WTC11 (cell line): ENCODE data around the gene CLCN7. TPM values are rescaled to one million over a fixed set of nuclear protein-coding genes. Genes with fewer than 3 reads are reported as not detected.

Experiments
- ATAC-seq: fragments of 200-7000 bp; cut with Tn5 transposase; 2 replicates; pipeline ENCODE4 v1.10.0; 2021; ENCODE audit warnings: mild to moderate bottlenecking, moderate library complexity
- CTCF ChIA-PET: fragments of 300-600 bp; sonication (Branson Sonifier 250); formaldehyde crosslinking; loops from one replicate; lab custom pipeline; 2021; ENCODE audit warnings: antibody characterized with exemption; lab: Charles Lee
- POLR2A ChIA-PET: fragments of 350-600 bp; sonication (Branson Sonifier 250); formaldehyde crosslinking; loops from one replicate; lab custom pipeline; 2021; ENCODE audit warnings: antibody characterized with exemption; lab: Charles Lee
- DNase-seq: peaks from one replicate; pipeline ENCODE4 v3.0.0; 2021; ENCODE audit warnings: low spot score
- H3K27ac Mint-ChIP-seq: 2 replicates; pipeline ENCODE4 v1.8.0; 2021; ENCODE audit warnings: mixed read lengths
- H3K27me3 Mint-ChIP-seq: 2 replicates; pipeline ENCODE4 v1.8.0; 2021; ENCODE audit warnings: low read depth, mild to moderate bottlenecking, moderate library complexity, mixed read lengths
- H3K36me3 Mint-ChIP-seq: 2 replicates; pipeline ENCODE4 v1.8.0; 2021; ENCODE audit warnings: mixed read lengths
- H3K4me1 Mint-ChIP-seq: 2 replicates; pipeline ENCODE4 v1.8.0; 2022; ENCODE audit warnings: mixed read lengths
- H3K4me3 Mint-ChIP-seq: 2 replicates; pipeline ENCODE4 v1.8.0; 2021; ENCODE audit warnings: mild to moderate bottlenecking, moderate library complexity, mixed read lengths
- H3K9me3 Mint-ChIP-seq: 2 replicates; pipeline ENCODE4 v1.8.0; 2021; ENCODE audit warnings: mixed read lengths
- AR ChIP-seq: fragments of 250-450 bp; sonication (Bioruptor Pico); IDR thresholded peaks from 2 replicates; pipeline ENCODE4 v1.9.0; 2021; ENCODE audit warnings: mild to moderate bottlenecking
- ATF1 ChIP-seq: sonication (generic); formaldehyde crosslinking; IDR thresholded peaks from 2 replicates; pipeline ENCODE4 v1.8.1; 2023; ENCODE audit warnings: mild to moderate bottlenecking, moderate library complexity, missing genetic modification reagents
- CREB1 ChIP-seq: sonication (generic); formaldehyde crosslinking; IDR thresholded peaks from 2 replicates; pipeline ENCODE4 v1.8.0; 2023; ENCODE audit warnings: mild to moderate bottlenecking, missing genetic modification reagents
- CREM ChIP-seq: sonication (generic); formaldehyde crosslinking; IDR thresholded peaks from 2 replicates; pipeline ENCODE4 v1.8.1; 2022; ENCODE audit warnings: mild to moderate bottlenecking, missing genetic modification reagents, moderate library complexity
- E2F5 ChIP-seq: sonication (generic); formaldehyde crosslinking; IDR thresholded peaks from 2 replicates; pipeline ENCODE4 v1.8.1; 2022; ENCODE audit warnings: mild to moderate bottlenecking, moderate library complexity, missing genetic modification reagents
- GRHL2 ChIP-seq: fragments of 250-450 bp; sonication (Bioruptor Pico); IDR thresholded peaks from 2 replicates; pipeline ENCODE4 v1.8.0; 2022; ENCODE audit warnings: mild to moderate bottlenecking, moderate library complexity; ENCODE audit not compliant: insufficient replicate concordance, severe bottlenecking
- JAZF1 ChIP-seq: fragments of 250-450 bp; sonication (Bioruptor Pico); IDR thresholded peaks from 2 replicates; pipeline ENCODE4 v1.9.0; 2021; ENCODE audit warnings: moderate library complexity, mild to moderate bottlenecking, inconsistent platforms
- MXD4 ChIP-seq: fragments of 250-450 bp; sonication (Bioruptor Pico); IDR thresholded peaks from 2 replicates; pipeline ENCODE4 v1.8.0; 2021; ENCODE audit warnings: mild to moderate bottlenecking, moderate library complexity, borderline replicate concordance
- NFYB ChIP-seq: sonication (generic); formaldehyde crosslinking; conservative IDR thresholded peaks from 2 replicates; pipeline ENCODE4 v1.8.0; 2022; ENCODE audit warnings: low read depth, missing genetic modification reagents
- PREB ChIP-seq: sonication (generic); formaldehyde crosslinking; IDR thresholded peaks from 2 replicates; pipeline ENCODE4 v1.8.1; 2022; ENCODE audit warnings: mild to moderate bottlenecking, missing genetic modification reagents, moderate library complexity, borderline replicate concordance
- SMAD4 ChIP-seq: sonication (generic); formaldehyde crosslinking; IDR thresholded peaks from 2 replicates; pipeline ENCODE4 v1.8.0; 2022; ENCODE audit warnings: mild to moderate bottlenecking, missing genetic modification reagents
- SOX15 ChIP-seq: fragments of 250-450 bp; sonication (Bioruptor Pico); IDR thresholded peaks from 2 replicates; pipeline ENCODE4 v1.9.0; 2021; ENCODE audit warnings: mild to moderate bottlenecking
- ZBTB43 ChIP-seq: sonication (generic); formaldehyde crosslinking; IDR thresholded peaks from 2 replicates; pipeline ENCODE4 v1.8.1; 2023; ENCODE audit warnings: mild to moderate bottlenecking, missing genetic modification reagents
- total RNA-seq: library from RNA; stranded (reverse); gene quantifications from 3 replicates; pipeline ENCODE4 v1.2.3, GENCODE V29; 2021
- TF ChIP-seq, protein P1 (sequence below): fragments of 200-600 bp; IDR thresholded peaks from 2 replicates; pipeline ENCODE4 v1.8.0; 2022; ENCODE audit warnings: antibody characterized with exemption
- TF ChIP-seq, protein P2 (sequence below): sonication (generic); formaldehyde crosslinking; IDR thresholded peaks from 2 replicates; pipeline ENCODE4 v1.8.1; 2023; ENCODE audit warnings: mild to moderate bottlenecking, missing genetic modification reagents
- TF ChIP-seq, protein P3 (sequence below): fragments of 250-450 bp; sonication (Bioruptor Pico); IDR thresholded peaks from 2 replicates; pipeline ENCODE4 v1.8.0; 2021; ENCODE audit warnings: mild to moderate bottlenecking

Gene CLCN7
- total RNA-seq, 1 experiment from 2014 or later: 94.1 TPM

DNA sequence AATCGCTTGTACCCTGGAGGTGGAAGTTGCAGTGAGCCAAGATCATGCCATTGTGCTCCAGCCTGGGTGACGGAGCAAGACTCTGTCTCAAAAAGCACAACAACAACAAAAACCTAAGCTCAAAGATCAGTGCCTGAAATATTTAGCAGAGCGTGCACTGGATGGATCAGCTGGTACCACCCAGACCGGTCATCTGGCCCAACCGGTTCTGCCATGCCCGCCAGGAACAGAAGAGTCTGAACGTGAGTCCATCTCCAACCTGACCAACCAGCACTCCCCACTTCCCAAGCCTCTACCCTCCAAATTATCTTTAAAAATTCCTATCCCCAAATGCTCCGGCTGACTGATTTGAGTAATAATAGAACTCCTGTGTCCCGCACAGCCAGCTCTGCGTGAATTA, 52.8 kb downstream of the CLCN7 start:
- Mint-ChIP-seq H3K4me3 (peak overlapping the region; percentile 95), H3K36me3 (no peaks in the 10 kb centered on the region), H3K4me1 (peaks cover 5% of the 10 kb centered on the region; the same call in 1 of the 2 replicates), H3K27me3 (no peaks in the 10 kb centered on the region; the same call in 1 of the 2 replicates), H3K9me3 (no peaks in the 10 kb centered on the region), H3K27ac (0 out of 2 replicates have a peak overlapping the region, but pooled peaks have one; percentile 49)
- DNase-seq: no peak
- CTCF ChIA-PET: interaction anchor here (0.6 kb wide), 1 partner anchor 63 kb away, joined by 3 read pairs; no protein-coding TSS in a partner anchor
- no peak for ATAC-seq
- TF ChIP-seq SMAD4 (CRISPR knock-in tag) (no peak), JAZF1 (CRISPR knock-in tag) (no peak), ZBTB43 (CRISPR knock-in tag) (no peak), NFYB (CRISPR knock-in tag) (no peak), CREM (no peak), GRHL2 (CRISPR knock-in tag) (no peak), MXD4 (no peak), SOX15 (CRISPR knock-in tag) (no peak), ATF1 (CRISPR knock-in tag) (no peak), CREB1 (no peak), AR (CRISPR knock-in tag) (no peak), E2F5 (CRISPR knock-in tag) (no peak), PREB (CRISPR knock-in tag) (no peak)
- TF ChIP-seq, protein P1, sequence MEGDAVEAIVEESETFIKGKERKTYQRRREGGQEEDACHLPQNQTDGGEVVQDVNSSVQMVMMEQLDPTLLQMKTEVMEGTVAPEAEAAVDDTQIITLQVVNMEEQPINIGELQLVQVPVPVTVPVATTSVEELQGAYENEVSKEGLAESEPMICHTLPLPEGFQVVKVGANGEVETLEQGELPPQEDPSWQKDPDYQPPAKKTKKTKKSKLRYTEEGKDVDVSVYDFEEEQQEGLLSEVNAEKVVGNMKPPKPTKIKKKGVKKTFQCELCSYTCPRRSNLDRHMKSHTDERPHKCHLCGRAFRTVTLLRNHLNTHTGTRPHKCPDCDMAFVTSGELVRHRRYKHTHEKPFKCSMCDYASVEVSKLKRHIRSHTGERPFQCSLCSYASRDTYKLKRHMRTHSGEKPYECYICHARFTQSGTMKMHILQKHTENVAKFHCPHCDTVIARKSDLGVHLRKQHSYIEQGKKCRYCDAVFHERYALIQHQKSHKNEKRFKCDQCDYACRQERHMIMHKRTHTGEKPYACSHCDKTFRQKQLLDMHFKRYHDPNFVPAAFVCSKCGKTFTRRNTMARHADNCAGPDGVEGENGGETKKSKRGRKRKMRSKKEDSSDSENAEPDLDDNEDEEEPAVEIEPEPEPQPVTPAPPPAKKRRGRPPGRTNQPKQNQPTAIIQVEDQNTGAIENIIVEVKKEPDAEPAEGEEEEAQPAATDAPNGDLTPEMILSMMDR: no peak
- TF ChIP-seq, protein P2, sequence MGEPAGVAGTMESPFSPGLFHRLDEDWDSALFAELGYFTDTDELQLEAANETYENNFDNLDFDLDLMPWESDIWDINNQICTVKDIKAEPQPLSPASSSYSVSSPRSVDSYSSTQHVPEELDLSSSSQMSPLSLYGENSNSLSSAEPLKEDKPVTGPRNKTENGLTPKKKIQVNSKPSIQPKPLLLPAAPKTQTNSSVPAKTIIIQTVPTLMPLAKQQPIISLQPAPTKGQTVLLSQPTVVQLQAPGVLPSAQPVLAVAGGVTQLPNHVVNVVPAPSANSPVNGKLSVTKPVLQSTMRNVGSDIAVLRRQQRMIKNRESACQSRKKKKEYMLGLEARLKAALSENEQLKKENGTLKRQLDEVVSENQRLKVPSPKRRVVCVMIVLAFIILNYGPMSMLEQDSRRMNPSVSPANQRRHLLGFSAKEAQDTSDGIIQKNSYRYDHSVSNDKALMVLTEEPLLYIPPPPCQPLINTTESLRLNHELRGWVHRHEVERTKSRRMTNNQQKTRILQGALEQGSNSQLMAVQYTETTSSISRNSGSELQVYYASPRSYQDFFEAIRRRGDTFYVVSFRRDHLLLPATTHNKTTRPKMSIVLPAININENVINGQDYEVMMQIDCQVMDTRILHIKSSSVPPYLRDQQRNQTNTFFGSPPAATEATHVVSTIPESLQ (CRISPR knock-in tag): no peak
- TF ChIP-seq, protein P3, sequence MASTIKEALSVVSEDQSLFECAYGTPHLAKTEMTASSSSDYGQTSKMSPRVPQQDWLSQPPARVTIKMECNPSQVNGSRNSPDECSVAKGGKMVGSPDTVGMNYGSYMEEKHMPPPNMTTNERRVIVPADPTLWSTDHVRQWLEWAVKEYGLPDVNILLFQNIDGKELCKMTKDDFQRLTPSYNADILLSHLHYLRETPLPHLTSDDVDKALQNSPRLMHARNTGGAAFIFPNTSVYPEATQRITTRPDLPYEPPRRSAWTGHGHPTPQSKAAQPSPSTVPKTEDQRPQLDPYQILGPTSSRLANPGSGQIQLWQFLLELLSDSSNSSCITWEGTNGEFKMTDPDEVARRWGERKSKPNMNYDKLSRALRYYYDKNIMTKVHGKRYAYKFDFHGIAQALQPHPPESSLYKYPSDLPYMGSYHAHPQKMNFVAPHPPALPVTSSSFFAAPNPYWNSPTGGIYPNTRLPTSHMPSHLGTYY (CRISPR knock-in tag): no peak
- POLR2A ChIA-PET: no interaction called here
